Measurements from ENCODE around the gene MT1M. TPM values are rescaled to one million over a fixed set of nuclear protein-coding genes. Genes with fewer than 3 reads are reported as not detected.

Gene MT1M
- total RNA-seq, 3 donors from 2014 or later (not counting 1 experiment from before 2014, with no cell fraction given), result not detected

DNA sequence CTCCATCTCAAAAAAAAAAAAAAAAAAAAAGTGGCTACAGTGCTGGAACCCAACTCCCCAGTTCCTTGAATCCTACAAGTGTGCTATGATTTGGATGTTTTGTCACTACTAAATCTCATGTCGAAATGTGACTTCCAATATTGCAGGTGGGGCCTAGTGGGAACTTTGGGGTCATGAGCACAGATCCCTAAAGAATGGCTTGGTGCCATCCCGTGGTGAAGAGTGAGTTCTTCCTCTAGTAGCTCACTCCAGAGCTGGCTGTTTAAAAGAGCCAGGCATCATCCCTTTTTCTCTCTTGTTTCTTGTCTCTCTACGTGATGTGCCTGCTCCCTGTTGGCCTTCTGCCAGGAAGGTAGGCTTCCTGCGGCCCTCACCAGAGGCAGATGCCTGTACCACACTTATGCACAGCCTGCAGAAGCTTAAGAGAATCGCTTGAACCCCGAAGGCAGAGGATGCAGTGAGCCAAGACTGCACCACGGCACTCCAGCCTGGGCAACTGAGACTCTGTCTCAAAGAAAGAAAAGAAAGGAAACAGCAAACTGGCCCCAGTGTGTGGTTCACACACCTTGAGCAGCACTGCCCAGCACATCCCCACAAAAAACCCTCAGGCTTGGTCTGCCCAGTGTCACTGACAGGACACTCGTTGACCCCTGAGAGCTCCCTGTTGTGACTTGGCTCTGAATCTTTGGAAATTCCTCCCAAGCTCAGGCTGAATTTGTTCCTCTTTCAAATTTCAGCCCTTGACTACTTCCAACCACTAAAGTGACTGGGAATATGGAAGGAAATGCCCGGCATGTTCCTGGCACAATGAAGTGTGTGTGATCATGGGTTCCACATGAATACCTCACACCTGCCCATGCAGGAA lies 3.7 kb upstream of the MT1M start:
- H3K27ac Mint-ChIP-seq, result no peak overlapping the region
- H3K27me3 Mint-ChIP-seq (ENCODE audit: low read depth in 2 of 2), result peaks cover 56 to 58% of the 10 kb centered on the region in 2 donors
- TF ChIP-seq CTCF (IDR thresholded peaks at IDR 0.05), result no peak
- no peaks in the 10 kb centered on the region for H3K36me3 Mint-ChIP-seq
- no peak overlapping the region for H3K4me3 Mint-ChIP-seq
- Histone ChIP-seq H3K4me3 (ENCODE audit: low read length) (no peak overlapping the region), H3K9me3 (ENCODE audit: control insufficient read depth, insufficient read depth, low read length) (no peaks in the 10 kb centered on the region), H3K27me3 (ENCODE audit: control insufficient read depth, insufficient read depth, low read length) (peaks cover 30% of the 10 kb centered on the region), H3K4me1 (ENCODE audit: control insufficient read depth, insufficient read depth, low read length) (peaks cover 23% of the 10 kb centered on the region), H3K27ac (ENCODE audit: low read length) (no peak overlapping the region), H3K36me3 (ENCODE audit: control insufficient read depth, insufficient read depth, low read length) (no peaks in the 10 kb centered on the region)
- no peak for ATAC-seq
- H3K4me1 Mint-ChIP-seq, result peaks cover 12 to 22% of the 10 kb centered on the region in 2 donors
- no peak for DNase-seq
- H3K9me3 Mint-ChIP-seq, result no peaks in the 10 kb centered on the region
- intact Hi-C loops (cut with micrococcal nuclease), result no loop called here
- 77% methylated on average over 9 of the region's 9 CpGs for WGBS (ENCODE audit: insufficient coverage)

- Mint-ChIP-seq H3K27me3 (ENCODE audit: low read depth in 2 of 2) (peaks cover 57 to 60% of the 10 kb centered on the region in 2 donors), H3K9me3 (no peaks in the 10 kb centered on the region), H3K4me3 (no peak overlapping the region), H3K4me1 (peaks cover 12 to 22% of the 10 kb centered on the region in 2 donors), H3K27ac (no peak overlapping the region), H3K36me3 (no peaks in the 10 kb centered on the region)
- peaks cover 23% of the 10 kb centered on the region for H3K4me1 ChIP-seq (ENCODE audit: control insufficient read depth, insufficient read depth, low read length)
- intact Hi-C loops (cut with micrococcal nuclease), result no loop called here
- ATAC-seq, result no peak
- no peaks in the 10 kb centered on the region for H3K9me3 ChIP-seq (ENCODE audit: control insufficient read depth, insufficient read depth, low read length)
- H3K36me3 ChIP-seq (ENCODE audit: control insufficient read depth, insufficient read depth, low read length), result no peaks in the 10 kb centered on the region
- H3K4me3 ChIP-seq (ENCODE audit: low read length), result no peak overlapping the region
- 89% methylated on average over 3 of the region's 3 CpGs for WGBS (ENCODE audit: insufficient coverage)
- H3K27me3 ChIP-seq (ENCODE audit: control insufficient read depth, insufficient read depth, low read length), result peaks cover 34% of the 10 kb centered on the region
- no peak overlapping the region for H3K27ac ChIP-seq (ENCODE audit: low read length)
- DNase-seq, result no peak
- TF ChIP-seq CTCF (IDR thresholded peaks at IDR 0.05), result no peak
Measured at GRCh38 chr16:56629531-56629930, 2.9 kb upstream of the MT1M start.

GRCh38 chr16:56630134-56630533 lies 2.3 kb upstream of the MT1M start:
- TF ChIP-seq CTCF (IDR thresholded peaks at IDR 0.05), result no peak
- no peak overlapping the region for H3K27ac ChIP-seq (ENCODE audit: low read length)
- no peaks in the 10 kb centered on the region for H3K9me3 Mint-ChIP-seq
- peaks cover 35% of the 10 kb centered on the region for H3K27me3 ChIP-seq (ENCODE audit: control insufficient read depth, insufficient read depth, low read length)
- no peak overlapping the region for H3K27ac Mint-ChIP-seq
- 71% methylated on average over 3 of the region's 3 CpGs for WGBS (ENCODE audit: insufficient coverage)
- peaks cover 21% of the 10 kb centered on the region for H3K4me1 ChIP-seq (ENCODE audit: control insufficient read depth, insufficient read depth, low read length)
- ATAC-seq (no peak), DNase-seq (peak in 1 of 2 donors; percentile 19)
- H3K9me3 ChIP-seq (ENCODE audit: control insufficient read depth, insufficient read depth, low read length), result no peaks in the 10 kb centered on the region
- H3K36me3 Mint-ChIP-seq, result no peaks in the 10 kb centered on the region
- no peak overlapping the region for H3K4me3 Mint-ChIP-seq
- intact Hi-C loops (cut with micrococcal nuclease), result no loop called here
- no peak overlapping the region for H3K4me3 ChIP-seq (ENCODE audit: low read length)
- H3K36me3 ChIP-seq (ENCODE audit: control insufficient read depth, insufficient read depth, low read length), result no peaks in the 10 kb centered on the region
- H3K27me3 Mint-ChIP-seq (ENCODE audit: low read depth in 2 of 2), result peaks cover 57 to 60% of the 10 kb centered on the region in 2 donors
- peaks cover 7 to 21% of the 10 kb centered on the region in 2 donors for H3K4me1 Mint-ChIP-seq

All from natural killer cell (primary cell).